ENCODE results near the gene CLCNKA.

Gene CLCNKA

DNA sequence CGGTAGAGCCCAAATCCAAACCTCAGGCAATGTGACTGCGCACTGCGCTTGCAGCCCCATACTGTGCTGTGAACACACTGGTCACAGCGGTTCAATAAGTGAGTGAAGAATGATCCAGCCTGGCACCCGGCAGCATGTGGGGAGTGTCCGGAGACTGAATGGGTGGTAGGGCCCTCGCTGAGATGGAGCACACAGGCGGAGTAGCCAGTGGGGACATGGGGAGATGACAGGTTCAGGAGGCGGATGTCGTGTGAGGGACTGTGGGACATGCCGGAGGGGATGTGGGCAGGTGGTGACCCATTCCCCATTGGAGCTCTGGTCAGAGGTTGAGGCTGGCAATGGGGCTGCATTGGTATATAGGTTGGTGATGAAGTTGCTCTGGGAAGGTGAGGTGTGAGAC lies 12.2 kb upstream of the CLCNKA start:
- peaks cover 9% of the 10 kb centered on the region for H3K27me3 Mint-ChIP-seq (ENCODE audit: low read depth)
- H3K4me1 Mint-ChIP-seq (ENCODE audit: low read depth), result peaks cover 14% of the 10 kb centered on the region
- H3K4me3 Mint-ChIP-seq, result no peak overlapping the region
- H3K36me3 Mint-ChIP-seq (ENCODE audit: low read depth), result no peaks in the 10 kb centered on the region
- no peaks in the 10 kb centered on the region for H3K9me3 Mint-ChIP-seq
- no peak overlapping the region for H3K27ac Mint-ChIP-seq

- no peak overlapping the region for H3K27ac Mint-ChIP-seq
- H3K4me3 Mint-ChIP-seq, result no peak overlapping the region
- no peaks in the 10 kb centered on the region for H3K36me3 Mint-ChIP-seq (ENCODE audit: low read depth)
- H3K4me1 Mint-ChIP-seq (ENCODE audit: low read depth), result peaks cover 14% of the 10 kb centered on the region
- H3K9me3 Mint-ChIP-seq, result no peaks in the 10 kb centered on the region
- H3K27me3 Mint-ChIP-seq (ENCODE audit: low read depth), result peaks cover 10% of the 10 kb centered on the region
Measured at GRCh38 chr1:16010837-16011236, 11.0 kb upstream of the CLCNKA start.

- H3K36me3 Mint-ChIP-seq (ENCODE audit: low read depth), result no peaks in the 10 kb centered on the region
- H3K27ac Mint-ChIP-seq, result no peak overlapping the region
- H3K27me3 Mint-ChIP-seq (ENCODE audit: low read depth), result peaks cover 10% of the 10 kb centered on the region
- H3K4me3 Mint-ChIP-seq, result no peak overlapping the region
- H3K9me3 Mint-ChIP-seq, result no peaks in the 10 kb centered on the region
- peaks cover 8% of the 10 kb centered on the region for H3K4me1 Mint-ChIP-seq (ENCODE audit: low read depth)
Measured at GRCh38 chr1:16011936-16012589, 9.8 kb upstream of the CLCNKA start.

DNA sequence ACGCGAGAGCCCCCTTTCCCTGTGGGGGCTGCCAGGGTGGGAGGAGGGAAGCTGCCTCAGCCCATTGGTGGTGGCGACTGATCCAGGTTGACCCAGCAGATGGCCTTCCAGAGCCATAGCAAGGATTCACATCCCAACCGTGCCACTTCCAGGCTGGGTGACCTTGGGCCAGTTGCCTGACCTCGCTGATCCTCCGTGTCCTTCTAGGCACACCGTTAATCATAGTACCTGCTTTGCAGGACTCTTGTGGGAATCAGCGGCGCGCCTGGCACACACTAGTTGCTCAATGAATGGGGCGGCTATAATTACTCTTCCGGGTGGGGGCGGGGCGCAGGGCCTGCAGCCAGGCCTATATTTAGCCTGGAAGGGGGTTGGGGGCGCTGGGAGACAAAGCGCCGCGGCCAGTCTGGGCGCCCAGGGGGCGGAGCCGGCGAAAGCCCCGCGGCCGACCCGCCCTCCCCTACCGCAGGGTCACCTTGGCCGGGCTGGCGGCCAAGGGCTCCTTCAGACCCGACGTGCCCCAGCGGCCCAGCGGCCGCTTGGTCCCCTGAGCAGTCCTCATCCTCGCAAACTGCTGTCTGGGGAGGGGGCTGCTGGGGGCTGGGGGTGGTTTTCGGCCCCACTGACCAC lies 9.1 kb upstream of the CLCNKA start:
- Mint-ChIP-seq H3K27ac (no peak overlapping the region), H3K36me3 (ENCODE audit: low read depth) (no peaks in the 10 kb centered on the region), H3K4me3 (no peak overlapping the region), H3K27me3 (ENCODE audit: low read depth) (peaks cover 10% of the 10 kb centered on the region), H3K4me1 (ENCODE audit: low read depth) (peaks cover 6% of the 10 kb centered on the region), H3K9me3 (no peaks in the 10 kb centered on the region)

GRCh38 chr1:16013220-16013907 lies 8.5 kb upstream of the CLCNKA start:
- Mint-ChIP-seq H3K27ac (no peak overlapping the region), H3K4me1 (ENCODE audit: low read depth) (peaks cover 2% of the 10 kb centered on the region), H3K27me3 (ENCODE audit: low read depth) (peaks cover 10% of the 10 kb centered on the region), H3K4me3 (no peak overlapping the region), H3K36me3 (ENCODE audit: low read depth) (no peaks in the 10 kb centered on the region), H3K9me3 (no peaks in the 10 kb centered on the region)

GRCh38 chr1:16013908-16014258 lies 8.0 kb upstream of the CLCNKA start:
- H3K9me3 Mint-ChIP-seq, result no peaks in the 10 kb centered on the region
- no peak overlapping the region for H3K27ac Mint-ChIP-seq
- no peak overlapping the region for H3K4me3 Mint-ChIP-seq
- H3K27me3 Mint-ChIP-seq (ENCODE audit: low read depth), result peaks cover 10% of the 10 kb centered on the region
- H3K36me3 Mint-ChIP-seq (ENCODE audit: low read depth), result no peaks in the 10 kb centered on the region
- peaks cover 2% of the 10 kb centered on the region for H3K4me1 Mint-ChIP-seq (ENCODE audit: low read depth)

- H3K4me3 Mint-ChIP-seq, result no peak overlapping the region
- no peaks in the 10 kb centered on the region for H3K9me3 Mint-ChIP-seq
- H3K27me3 Mint-ChIP-seq (ENCODE audit: low read depth), result peaks cover 11% of the 10 kb centered on the region
- peaks cover 2% of the 10 kb centered on the region for H3K4me1 Mint-ChIP-seq (ENCODE audit: low read depth)
- H3K36me3 Mint-ChIP-seq (ENCODE audit: low read depth), result no peaks in the 10 kb centered on the region
- no peak overlapping the region for H3K27ac Mint-ChIP-seq
Measured at GRCh38 chr1:16014509-16015482, 7.0 kb upstream of the CLCNKA start.

GRCh38 chr1:16015491-16015890 lies 6.3 kb upstream of the CLCNKA start:
- Mint-ChIP-seq H3K27me3 (ENCODE audit: low read depth) (peaks cover 13% of the 10 kb centered on the region), H3K4me3 (no peak overlapping the region), H3K4me1 (ENCODE audit: low read depth) (peaks cover 2% of the 10 kb centered on the region), H3K36me3 (ENCODE audit: low read depth) (no peaks in the 10 kb centered on the region), H3K9me3 (no peaks in the 10 kb centered on the region), H3K27ac (no peak overlapping the region)

DNA sequence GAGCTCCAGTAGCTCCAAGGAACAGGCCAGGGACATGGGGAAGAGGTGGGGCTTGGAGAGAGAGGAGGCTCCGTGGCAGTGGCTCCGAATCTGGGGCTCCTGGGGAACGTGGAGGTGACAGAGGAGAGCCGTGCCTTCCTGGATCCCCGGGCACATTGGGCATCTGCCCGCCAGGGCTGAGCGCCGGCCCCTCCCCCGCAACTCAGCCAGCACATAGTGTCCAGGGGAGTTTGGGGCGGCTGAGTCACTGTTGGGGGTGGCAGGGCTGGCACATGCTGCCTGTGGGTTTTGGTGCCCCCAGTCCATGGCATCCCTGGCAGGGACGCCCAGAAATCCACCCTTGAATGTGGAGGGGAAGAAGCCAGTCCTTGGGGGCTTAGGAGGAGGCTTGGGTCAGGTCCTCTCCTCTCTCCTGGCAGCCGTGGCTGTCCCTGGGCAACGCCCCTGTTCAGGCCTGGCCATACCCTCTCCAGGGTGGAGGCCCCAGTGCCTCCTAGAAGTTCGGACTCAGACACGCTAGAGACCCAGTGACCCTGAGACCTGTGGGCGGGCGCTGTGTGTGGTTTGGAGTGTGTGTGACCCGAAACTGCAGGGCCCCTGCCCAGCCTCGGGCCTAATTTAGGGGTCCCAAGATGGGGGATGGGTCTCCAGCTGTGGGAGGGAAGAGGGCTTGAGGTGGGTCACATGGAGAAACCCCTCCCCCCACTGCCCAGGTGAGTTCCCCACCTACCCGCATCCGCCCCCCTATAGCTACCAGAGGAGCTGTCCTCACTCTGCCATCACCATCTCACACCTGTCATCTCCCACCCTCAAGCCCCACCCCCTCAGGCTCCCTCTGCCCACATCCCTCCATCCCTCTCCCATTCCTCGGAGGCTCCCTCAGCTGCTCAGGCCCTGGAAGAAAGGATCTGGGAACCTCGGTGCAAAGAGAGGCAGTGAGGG lies 5.6 kb upstream of the CLCNKA start:
- H3K27me3 Mint-ChIP-seq (ENCODE audit: low read depth), result peaks cover 13% of the 10 kb centered on the region

DNA sequence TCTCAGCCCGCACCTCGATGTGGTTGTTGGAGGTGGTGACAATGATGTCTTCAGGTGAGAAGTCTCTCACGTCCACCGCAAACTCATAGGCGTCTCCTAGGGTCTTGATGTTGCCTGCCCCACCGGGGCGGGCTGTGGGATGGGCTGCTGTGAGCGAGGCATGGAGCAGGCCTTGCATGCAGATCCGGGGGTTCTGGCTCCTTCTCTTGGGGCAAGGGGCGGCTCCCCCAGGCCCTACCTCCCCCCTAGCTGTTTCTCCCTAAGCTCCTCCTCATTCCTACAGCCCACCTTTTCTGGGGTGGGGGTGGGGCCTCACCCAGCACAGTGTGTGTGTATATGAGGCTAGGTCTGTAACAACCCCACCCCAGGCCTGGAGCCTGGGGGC lies 4.8 kb upstream of the CLCNKA start:
- no peak overlapping the region for H3K27ac Mint-ChIP-seq
- no peaks in the 10 kb centered on the region for H3K36me3 Mint-ChIP-seq (ENCODE audit: low read depth)
- H3K4me3 Mint-ChIP-seq, result no peak overlapping the region
- no peaks in the 10 kb centered on the region for H3K9me3 Mint-ChIP-seq
- peaks cover 12% of the 10 kb centered on the region for H3K27me3 Mint-ChIP-seq (ENCODE audit: low read depth)
- H3K4me1 Mint-ChIP-seq (ENCODE audit: low read depth), result peaks cover 2% of the 10 kb centered on the region

More for the DNA sequence above, 5.6 kb upstream of the CLCNKA start:
- Mint-ChIP-seq H3K27ac (no peak overlapping the region), H3K36me3 (ENCODE audit: low read depth) (no peaks in the 10 kb centered on the region), H3K4me1 (ENCODE audit: low read depth) (peaks cover 2% of the 10 kb centered on the region), H3K9me3 (no peaks in the 10 kb centered on the region), H3K4me3 (no peak overlapping the region)

- no peaks in the 10 kb centered on the region for H3K36me3 Mint-ChIP-seq (ENCODE audit: low read depth)
- no peaks in the 10 kb centered on the region for H3K4me1 Mint-ChIP-seq (ENCODE audit: low read depth)
- no peaks in the 10 kb centered on the region for H3K9me3 Mint-ChIP-seq
- H3K27me3 Mint-ChIP-seq (ENCODE audit: low read depth), result peaks cover 6% of the 10 kb centered on the region
- H3K27ac Mint-ChIP-seq, result no peak within 1 kb of the TSS
- H3K4me3 Mint-ChIP-seq, result no peak within 1 kb of the TSS
Measured at GRCh38 chr1:16017461-16018303, 4.2 kb upstream of the CLCNKA start, which contains the start of gene HSPB7. TSS of gene HSPB7 (minus strand) at chr1:16018043. CDS start at chr1:16017963, 80 bp downstream.

GRCh38 chr1:16018308-16018707 lies 3.5 kb upstream of the CLCNKA start:
- peaks cover 6% of the 10 kb centered on the region for H3K27me3 Mint-ChIP-seq (ENCODE audit: low read depth)
- no peaks in the 10 kb centered on the region for H3K4me1 Mint-ChIP-seq (ENCODE audit: low read depth)
- no peak overlapping the region for H3K4me3 Mint-ChIP-seq
- no peaks in the 10 kb centered on the region for H3K36me3 Mint-ChIP-seq (ENCODE audit: low read depth)
- H3K9me3 Mint-ChIP-seq, result no peaks in the 10 kb centered on the region
- no peak overlapping the region for H3K27ac Mint-ChIP-seq

All from T-helper 1 cell treated with Interleukin-12 subunit alpha and Interleukin-12 subunit beta and Interleukin-4 antibody, amounts not matched to agents 30 μg/mL and 1 μg/mL, for 36 hours (primary cell).